Smooth muscle cell (in vitro differentiated cells): ENCODE data around the gene FUCA1. TPM values are rescaled to one million over a fixed set of nuclear protein-coding genes. Genes with fewer than 3 reads are reported as not detected.

Experiments used
- DNase-seq: peaks from one replicate; lab custom pipeline; 2025; ENCODE audit not compliant: unreplicated experiment; lab: John Stamatoyannopoulos, UW
- H2AFZ ChIP-seq: fragments of 200-600 bp; sonication (generic); 2 replicates; pipeline ENCODE4 v1.6.0; 2016; ENCODE audit warnings: antibody characterized with exemption, low read depth, mild to moderate bottlenecking
- H3F3A ChIP-seq: fragments of 200-600 bp; sonication (generic); 2 replicates; pipeline ENCODE4 v1.6.0; 2017; ENCODE audit warnings: antibody characterized with exemption, low read depth
- H3K27ac ChIP-seq: fragments of 200-600 bp; sonication (generic); 2 replicates; pipeline ENCODE4 v1.5.1; 2016; ENCODE audit warnings: low read depth, mild to moderate bottlenecking
- H3K27me3 ChIP-seq: fragments of 200-600 bp; sonication (generic); 2 replicates; pipeline ENCODE4 v1.6.1; 2016; ENCODE audit warnings: low read depth, mild to moderate bottlenecking
- H3K36me3 ChIP-seq: fragments of 200-600 bp; sonication (generic); 2 replicates; pipeline ENCODE4 v1.5.1; 2016; ENCODE audit warnings: low read depth
- H3K4me1 ChIP-seq: fragments of 200-600 bp; sonication (generic); 2 replicates; pipeline ENCODE4 v1.5.1; 2016; ENCODE audit warnings: low read depth
- H3K4me2 ChIP-seq: fragments of 200-600 bp; sonication (generic); 2 replicates; pipeline ENCODE4 v1.6.0; 2016; ENCODE audit warnings: mild to moderate bottlenecking
- H3K4me3 ChIP-seq: fragments of 200-600 bp; sonication (generic); 2 replicates; pipeline ENCODE4 v1.5.1; 2016; ENCODE audit warnings: mild to moderate bottlenecking
- H3K79me2 ChIP-seq: fragments of 200-600 bp; sonication (generic); 2 replicates; pipeline ENCODE4 v1.6.0; 2016; ENCODE audit warnings: low read depth, mild to moderate bottlenecking
- H3K9ac ChIP-seq: fragments of 200-600 bp; sonication (generic); 2 replicates; pipeline ENCODE4 v1.6.0; 2016; ENCODE audit warnings: low read depth
- H3K9me3 ChIP-seq: fragments of 200-600 bp; sonication (generic); replicated peaks from 2 replicates; pipeline ENCODE4 v1.5.1; 2016; ENCODE audit warnings: low read depth
- H4K20me1 ChIP-seq: fragments of 200-600 bp; sonication (generic); 2 replicates; pipeline ENCODE4 v1.6.0; 2016; ENCODE audit warnings: low read depth
- WGBS: methylation state at CpG from one replicate; pipeline ENCODE4 v1.1.7; 2016; ENCODE audit warnings: low lambda C conversion rate; 5-methylcytosine and 5-hydroxymethylcytosine counted together
- polyA plus RNA-seq: library from polyadenylated mRNA; unstranded; fragments of >200 nt; fragmentation: Nextera tagmentation; extraction: Ambion mirVana; gene quantifications from 2 replicates; pipeline ENCODE4 v1.2.1, GENCODE V29; 2016
- total RNA-seq: library from RNA; depleted of rRNA; stranded (reverse); fragments of >200 nt; gene quantifications from 2 replicates; pipeline ENCODE4 v1.2.3, GENCODE V29; 2014
- TF ChIP-seq, protein P1 (sequence below): fragments of 200-600 bp; sonication (generic); IDR thresholded peaks from 2 replicates; pipeline ENCODE4 v1.5.1; 2017; ENCODE audit warnings: borderline replicate concordance, mild to moderate bottlenecking, antibody characterized with exemption; ENCODE audit not compliant: insufficient read depth, poor library complexity, severe bottlenecking

FUCA1 gene
- total and polyA plus RNA-seq, 2 experiments from 2014 or later, result 10.4 to 19.0 TPM

DNA sequence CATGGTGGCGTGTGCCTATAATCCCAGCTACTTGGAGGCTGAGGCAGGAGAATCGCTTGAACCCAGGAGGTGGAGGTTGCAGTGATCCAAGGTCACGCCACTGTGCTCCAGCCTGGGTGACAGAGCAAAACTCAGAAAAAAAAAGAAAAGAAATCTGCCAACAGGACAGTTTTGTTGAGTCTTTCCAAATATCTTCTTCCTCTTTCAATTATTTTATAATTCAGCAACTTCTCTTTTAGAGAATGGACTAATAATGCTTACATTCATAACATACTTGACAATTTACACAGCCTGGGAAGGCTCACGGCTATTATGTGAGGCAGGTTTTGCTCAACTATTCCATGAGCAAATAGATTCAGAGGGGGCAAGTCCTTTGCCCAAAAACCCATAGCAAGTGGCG, 27.0 kb upstream of the FUCA1 start:
- H4K20me1 ChIP-seq, result no peaks in the 10 kb centered on the region
- H3K27me3 ChIP-seq, result peaks cover 9% of the 10 kb centered on the region
- no peaks in the 10 kb centered on the region for H3K36me3 ChIP-seq
- 97% methylated on average over 5 of the region's 5 CpGs for WGBS
- DNase-seq, result no peak
- no peaks in the 10 kb centered on the region for H3K79me2 ChIP-seq
- no peaks in the 10 kb centered on the region for H3F3A ChIP-seq
- H3K4me1 ChIP-seq, result no peaks in the 10 kb centered on the region
- H2AFZ ChIP-seq, result no peak overlapping the region
- no peak overlapping the region for H3K27ac ChIP-seq
- H3K4me3 ChIP-seq, result no peak overlapping the region
- H3K9ac ChIP-seq, result no peak overlapping the region
- TF ChIP-seq, protein P1, sequence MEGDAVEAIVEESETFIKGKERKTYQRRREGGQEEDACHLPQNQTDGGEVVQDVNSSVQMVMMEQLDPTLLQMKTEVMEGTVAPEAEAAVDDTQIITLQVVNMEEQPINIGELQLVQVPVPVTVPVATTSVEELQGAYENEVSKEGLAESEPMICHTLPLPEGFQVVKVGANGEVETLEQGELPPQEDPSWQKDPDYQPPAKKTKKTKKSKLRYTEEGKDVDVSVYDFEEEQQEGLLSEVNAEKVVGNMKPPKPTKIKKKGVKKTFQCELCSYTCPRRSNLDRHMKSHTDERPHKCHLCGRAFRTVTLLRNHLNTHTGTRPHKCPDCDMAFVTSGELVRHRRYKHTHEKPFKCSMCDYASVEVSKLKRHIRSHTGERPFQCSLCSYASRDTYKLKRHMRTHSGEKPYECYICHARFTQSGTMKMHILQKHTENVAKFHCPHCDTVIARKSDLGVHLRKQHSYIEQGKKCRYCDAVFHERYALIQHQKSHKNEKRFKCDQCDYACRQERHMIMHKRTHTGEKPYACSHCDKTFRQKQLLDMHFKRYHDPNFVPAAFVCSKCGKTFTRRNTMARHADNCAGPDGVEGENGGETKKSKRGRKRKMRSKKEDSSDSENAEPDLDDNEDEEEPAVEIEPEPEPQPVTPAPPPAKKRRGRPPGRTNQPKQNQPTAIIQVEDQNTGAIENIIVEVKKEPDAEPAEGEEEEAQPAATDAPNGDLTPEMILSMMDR, result no peak
- H3K9me3 ChIP-seq, result no peaks in the 10 kb centered on the region
- H3K4me2 ChIP-seq, result no peak overlapping the region

- H3K9ac ChIP-seq, result no peak overlapping the region
- TF ChIP-seq, protein P1, result no peak
- H3K27ac ChIP-seq, result no peak overlapping the region
- peaks cover 3% of the 10 kb centered on the region for H3K27me3 ChIP-seq
- H3K4me1 ChIP-seq, result no peaks in the 10 kb centered on the region
- no peak overlapping the region for H3K4me2 ChIP-seq
- whole genome bisulfite sequencing, result 86% methylated on average over 5 of the region's 5 CpGs
- no peak for DNase-seq
- no peaks in the 10 kb centered on the region for H4K20me1 ChIP-seq
- no peak overlapping the region for H3K4me3 ChIP-seq
- no peaks in the 10 kb centered on the region for H3K79me2 ChIP-seq
- H3F3A ChIP-seq, result no peaks in the 10 kb centered on the region
- H3K9me3 ChIP-seq, result no peaks in the 10 kb centered on the region
- H2AFZ ChIP-seq, result no peak overlapping the region
- H3K36me3 ChIP-seq, result no peaks in the 10 kb centered on the region
Measured at GRCh38 chr1:23889074-23889473, 21.0 kb upstream of the FUCA1 start.

DNA sequence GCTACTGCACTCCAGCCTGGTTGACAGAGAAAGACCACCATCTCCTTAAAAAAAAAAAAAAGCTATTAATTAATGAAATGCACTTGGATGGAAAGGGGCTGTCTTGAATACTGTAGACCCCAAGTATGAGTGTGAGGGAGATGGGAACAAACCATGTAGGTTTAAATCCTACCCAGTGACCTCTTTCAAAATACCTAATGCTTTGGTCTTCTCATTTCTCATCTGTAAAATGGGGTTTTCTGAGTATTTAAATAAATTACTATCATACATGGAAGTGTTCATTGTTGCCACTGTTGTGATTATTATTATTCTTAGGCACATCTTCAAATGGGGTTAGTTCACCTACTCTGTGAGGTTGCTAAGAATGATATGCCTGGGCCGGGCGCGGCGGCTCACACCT, 17.1 kb upstream of the FUCA1 start:
- no peak overlapping the region for H3K9ac ChIP-seq
- no peak for DNase-seq
- no peaks in the 10 kb centered on the region for H3K79me2 ChIP-seq
- 84% methylated on average over 4 of the region's 4 CpGs for WGBS
- H3K4me3 ChIP-seq, result no peak overlapping the region
- no peak overlapping the region for H3K27ac ChIP-seq
- H3F3A ChIP-seq, result no peaks in the 10 kb centered on the region
- H2AFZ ChIP-seq, result no peak overlapping the region
- H4K20me1 ChIP-seq, result no peaks in the 10 kb centered on the region
- no peaks in the 10 kb centered on the region for H3K4me1 ChIP-seq
- TF ChIP-seq, protein P1, result no peak
- H3K9me3 ChIP-seq, result no peaks in the 10 kb centered on the region
- H3K4me2 ChIP-seq, result no peak overlapping the region
- H3K27me3 ChIP-seq, result no peaks in the 10 kb centered on the region
- no peaks in the 10 kb centered on the region for H3K36me3 ChIP-seq

DNA sequence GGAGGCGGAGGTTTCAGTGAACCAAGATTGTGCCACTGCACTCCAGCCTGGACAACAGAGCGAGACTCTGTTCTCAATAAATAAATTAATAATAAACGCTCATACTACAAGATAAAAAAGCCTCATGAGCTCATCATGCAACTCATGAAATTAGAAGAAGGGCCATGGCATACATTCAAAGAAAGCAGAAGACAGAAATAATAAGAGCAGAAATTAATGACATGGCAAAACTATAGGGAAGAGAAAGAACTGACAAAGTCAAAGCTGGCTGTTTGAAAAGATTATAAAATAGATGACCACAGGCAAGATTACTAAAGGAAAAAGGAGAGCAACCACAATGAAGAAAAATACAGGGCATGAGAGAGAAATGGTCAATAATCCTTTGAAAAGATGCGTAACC, 14.7 kb upstream of the FUCA1 start:
- Histone ChIP-seq H3K4me1 (no peaks in the 10 kb centered on the region), H3K27me3 (no peaks in the 10 kb centered on the region), H3K4me3 (no peak overlapping the region), H3K9ac (no peak overlapping the region), H3F3A (no peaks in the 10 kb centered on the region), H3K27ac (no peak overlapping the region), H3K36me3 (no peaks in the 10 kb centered on the region), H2AFZ (no peak overlapping the region), H3K9me3 (no peaks in the 10 kb centered on the region), H3K79me2 (no peaks in the 10 kb centered on the region), H4K20me1 (no peaks in the 10 kb centered on the region), H3K4me2 (no peak overlapping the region)
- 86% methylated on average over 4 of the region's 4 CpGs for whole genome bisulfite sequencing
- no peak for DNase-seq
- TF ChIP-seq, protein P1, result no peak
